ENCODE data around the gene ITPKB.

ITPKB gene

DNA sequence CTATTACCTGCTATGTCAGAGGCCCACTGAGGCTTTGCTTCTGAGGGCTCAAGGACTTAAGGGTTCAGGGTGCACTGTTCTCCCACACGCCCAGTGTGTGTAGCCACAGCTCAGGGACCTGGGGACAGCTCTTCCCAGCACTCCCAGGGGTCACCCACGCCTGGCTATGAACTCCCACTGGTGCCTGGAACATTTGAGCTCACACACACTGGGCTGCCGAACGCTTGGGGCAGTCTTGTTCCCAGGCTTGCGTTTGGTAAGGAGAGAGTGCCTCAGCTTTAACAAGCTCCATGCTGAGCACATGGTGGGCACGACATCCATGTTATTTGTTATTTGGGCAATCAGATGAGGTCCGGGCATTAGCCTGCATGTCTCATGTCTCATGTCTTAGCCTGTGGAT is 153.0 kb downstream of the ITPKB start:
- DNase-seq (ENCODE audit: insufficient read length, low spot score) (no peak), FAIRE-seq (no peak)
- TF ChIP-seq, protein P1, sequence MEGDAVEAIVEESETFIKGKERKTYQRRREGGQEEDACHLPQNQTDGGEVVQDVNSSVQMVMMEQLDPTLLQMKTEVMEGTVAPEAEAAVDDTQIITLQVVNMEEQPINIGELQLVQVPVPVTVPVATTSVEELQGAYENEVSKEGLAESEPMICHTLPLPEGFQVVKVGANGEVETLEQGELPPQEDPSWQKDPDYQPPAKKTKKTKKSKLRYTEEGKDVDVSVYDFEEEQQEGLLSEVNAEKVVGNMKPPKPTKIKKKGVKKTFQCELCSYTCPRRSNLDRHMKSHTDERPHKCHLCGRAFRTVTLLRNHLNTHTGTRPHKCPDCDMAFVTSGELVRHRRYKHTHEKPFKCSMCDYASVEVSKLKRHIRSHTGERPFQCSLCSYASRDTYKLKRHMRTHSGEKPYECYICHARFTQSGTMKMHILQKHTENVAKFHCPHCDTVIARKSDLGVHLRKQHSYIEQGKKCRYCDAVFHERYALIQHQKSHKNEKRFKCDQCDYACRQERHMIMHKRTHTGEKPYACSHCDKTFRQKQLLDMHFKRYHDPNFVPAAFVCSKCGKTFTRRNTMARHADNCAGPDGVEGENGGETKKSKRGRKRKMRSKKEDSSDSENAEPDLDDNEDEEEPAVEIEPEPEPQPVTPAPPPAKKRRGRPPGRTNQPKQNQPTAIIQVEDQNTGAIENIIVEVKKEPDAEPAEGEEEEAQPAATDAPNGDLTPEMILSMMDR (IDR thresholded peaks at IDR 0.05; ENCODE audit: insufficient read depth, missing control alignments) = no peak

DNA sequence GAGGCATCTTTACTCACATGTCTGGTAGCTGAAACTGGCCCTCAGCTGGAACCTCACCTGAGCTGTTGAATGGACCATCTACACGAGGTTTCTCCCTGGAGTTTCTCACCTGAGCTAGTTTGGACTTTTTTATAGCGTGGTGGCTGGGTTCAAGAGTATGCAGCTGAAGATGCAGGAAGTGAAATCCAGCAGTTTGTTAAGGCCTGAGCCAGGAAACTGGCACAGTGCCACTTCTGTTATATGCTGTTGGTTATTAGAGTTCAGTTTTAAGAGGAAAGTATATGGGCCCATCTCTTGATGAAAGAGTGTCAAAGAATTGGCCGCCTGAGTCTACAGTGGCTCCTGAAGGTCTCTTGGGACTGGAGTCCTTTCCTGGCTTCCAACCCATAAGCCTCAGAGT is 154.9 kb downstream of the ITPKB start:
- TF ChIP-seq, protein P1 (IDR thresholded peaks at IDR 0.05; ENCODE audit: insufficient read depth, missing control alignments) = no peak
- no peak for FAIRE-seq

DNA sequence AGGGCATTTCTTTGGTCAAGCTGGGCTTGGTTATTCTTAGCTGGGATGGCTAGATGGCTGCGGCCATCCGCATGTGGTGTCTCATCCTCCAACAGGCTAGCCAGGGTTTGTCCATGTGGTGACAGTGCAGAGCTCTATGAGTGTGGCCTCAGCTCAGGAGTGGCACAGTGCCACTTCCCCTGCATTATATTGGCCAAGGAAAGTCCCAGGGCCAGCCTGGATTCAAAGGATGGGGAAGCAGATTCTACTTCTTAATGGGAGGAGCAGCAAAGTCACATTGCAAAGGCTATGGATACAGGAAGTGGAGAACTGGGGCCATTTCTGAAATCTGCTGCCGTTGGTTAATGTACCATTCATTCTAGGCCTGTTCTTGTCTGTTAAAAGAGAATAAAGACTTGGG is 156.1 kb downstream of the ITPKB start:
- DNase-seq (ENCODE audit: insufficient read length, low spot score) (no peak), FAIRE-seq (no peak)
- TF ChIP-seq, protein P1 (IDR thresholded peaks at IDR 0.05; ENCODE audit: insufficient read depth, missing control alignments) = no peak

More for the DNA sequence above, 154.9 kb downstream of the ITPKB start:
- no peak for DNase-seq (ENCODE audit: insufficient read length, low spot score)

All from D721Med (cell line).